ENCODE measurements around the gene DMTF1.

DNA sequence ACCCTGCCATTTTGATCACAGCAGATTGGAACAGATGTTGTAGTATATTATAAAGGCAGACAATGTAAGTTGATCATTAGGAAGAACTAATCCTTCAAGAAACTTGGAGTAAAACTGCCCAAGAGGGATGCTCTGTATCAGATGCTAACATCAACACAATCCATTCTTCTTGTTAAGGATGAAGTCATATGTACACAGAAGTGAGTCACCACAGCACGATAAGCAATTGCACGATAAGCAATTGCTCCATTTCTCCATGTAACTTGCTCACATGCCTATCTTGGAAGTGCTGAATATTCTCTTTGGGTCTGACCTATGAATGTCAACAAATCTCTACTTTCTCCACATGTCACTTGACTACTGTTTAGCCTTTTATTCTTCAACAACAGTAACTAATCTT lies 41.5 kb upstream of the DMTF1 start:
- TF ChIP-seq, protein P1, sequence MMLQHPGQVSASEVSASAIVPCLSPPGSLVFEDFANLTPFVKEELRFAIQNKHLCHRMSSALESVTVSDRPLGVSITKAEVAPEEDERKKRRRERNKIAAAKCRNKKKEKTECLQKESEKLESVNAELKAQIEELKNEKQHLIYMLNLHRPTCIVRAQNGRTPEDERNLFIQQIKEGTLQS (IDR thresholded peaks at IDR 0.05), result no peak
- TF ChIP-seq, protein P2, sequence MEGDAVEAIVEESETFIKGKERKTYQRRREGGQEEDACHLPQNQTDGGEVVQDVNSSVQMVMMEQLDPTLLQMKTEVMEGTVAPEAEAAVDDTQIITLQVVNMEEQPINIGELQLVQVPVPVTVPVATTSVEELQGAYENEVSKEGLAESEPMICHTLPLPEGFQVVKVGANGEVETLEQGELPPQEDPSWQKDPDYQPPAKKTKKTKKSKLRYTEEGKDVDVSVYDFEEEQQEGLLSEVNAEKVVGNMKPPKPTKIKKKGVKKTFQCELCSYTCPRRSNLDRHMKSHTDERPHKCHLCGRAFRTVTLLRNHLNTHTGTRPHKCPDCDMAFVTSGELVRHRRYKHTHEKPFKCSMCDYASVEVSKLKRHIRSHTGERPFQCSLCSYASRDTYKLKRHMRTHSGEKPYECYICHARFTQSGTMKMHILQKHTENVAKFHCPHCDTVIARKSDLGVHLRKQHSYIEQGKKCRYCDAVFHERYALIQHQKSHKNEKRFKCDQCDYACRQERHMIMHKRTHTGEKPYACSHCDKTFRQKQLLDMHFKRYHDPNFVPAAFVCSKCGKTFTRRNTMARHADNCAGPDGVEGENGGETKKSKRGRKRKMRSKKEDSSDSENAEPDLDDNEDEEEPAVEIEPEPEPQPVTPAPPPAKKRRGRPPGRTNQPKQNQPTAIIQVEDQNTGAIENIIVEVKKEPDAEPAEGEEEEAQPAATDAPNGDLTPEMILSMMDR (IDR thresholded peaks at IDR 0.05 in 2 of 3, conservative IDR thresholded peaks at IDR 0.05 in 1 of 3; ENCODE audit: borderline replicate concordance in 1 of 3, insufficient read depth in 1 of 3, low read depth in 2 of 3, low read length in 2 of 3), result no peak
- TF ChIP-seq POLR2AphosphoS5 (IDR thresholded peaks at IDR 0.05; ENCODE audit: low read depth, low read length) (no peak), RAD21 (IDR thresholded peaks at IDR 0.05; ENCODE audit: low read depth) (no peak), POLR2A (IDR thresholded peaks at IDR 0.05; ENCODE audit: borderline replicate concordance, extremely low read depth, insufficient read depth, insufficient read length) (no peak)
